GM19468 (cell line): ENCODE data around the gene GJD2.

Source experiments
- ATAC-seq: cut with Tn5 transposase; IDR thresholded peaks from one replicate; pipeline ENCODE4 v1.9.1; 2021; ENCODE audit warnings: mild to moderate bottlenecking, moderate library complexity, moderate number of reproducible peaks; ENCODE audit not compliant: unreplicated experiment; ENCODE audit errors: extremely low read depth

GJD2 gene

GRCh38 chr15:34776606-34777105 is 21.9 kb upstream of the GJD2 start:
- ATAC-seq: no peak

- no peak for ATAC-seq
Measured at GRCh38 chr15:34773917-34774316, 19.1 kb upstream of the GJD2 start.

GRCh38 chr15:34773013-34773412 is 18.2 kb upstream of the GJD2 start:
- no peak for ATAC-seq

- no peak for ATAC-seq
Measured at GRCh38 chr15:34772312-34772711, 17.5 kb upstream of the GJD2 start.

- ATAC-seq: no peak
Measured at GRCh38 chr15:34769711-34770110, 14.9 kb upstream of the GJD2 start.

GRCh38 chr15:34768530-34768929 is 13.7 kb upstream of the GJD2 start:
- ATAC-seq: no peak

GRCh38 chr15:34765741-34766140 is 10.9 kb upstream of the GJD2 start:
- no peak for ATAC-seq

- no peak for ATAC-seq
Measured at GRCh38 chr15:34760909-34761308, 6.1 kb upstream of the GJD2 start.

- ATAC-seq: no peak
Measured at GRCh38 chr15:34759992-34760391, 5.2 kb upstream of the GJD2 start.

GRCh38 chr15:34759347-34759746 is 4.5 kb upstream of the GJD2 start:
- ATAC-seq: no peak

GRCh38 chr15:34757262-34757661 is 2.5 kb upstream of the GJD2 start:
- ATAC-seq: no peak

- ATAC-seq: no peak
Measured at GRCh38 chr15:34755419-34755773, 598 bp upstream of the GJD2 start.

- ATAC-seq: no peak
Measured at GRCh38 chr15:34754171-34754601, 612 bp downstream of the GJD2 start.

- no peak for ATAC-seq
Measured at GRCh38 chr15:34753236-34753894, 1.4 kb downstream of the GJD2 start.

GRCh38 chr15:34749691-34750090 is 5.1 kb downstream of the GJD2 start:
- ATAC-seq: no peak

GRCh38 chr15:34739346-34739745 is 15.5 kb downstream of the GJD2 start:
- ATAC-seq: no peak

GRCh38 chr15:34738002-34738401 is 16.8 kb downstream of the GJD2 start:
- ATAC-seq: no peak

GRCh38 chr15:34737477-34737876 is 17.3 kb downstream of the GJD2 start:
- ATAC-seq: no peak

GRCh38 chr15:34734303-34734702 is 20.5 kb downstream of the GJD2 start:
- ATAC-seq: no peak

- no peak for ATAC-seq
Measured at GRCh38 chr15:34733621-34734020, 21.2 kb downstream of the GJD2 start.

GRCh38 chr15:34732430-34732829 is 22.4 kb downstream of the GJD2 start:
- no peak for ATAC-seq

- ATAC-seq: no peak
Measured at GRCh38 chr15:34730701-34731100, 24.1 kb downstream of the GJD2 start.
